ENCODE measurements around the gene RPA4. TPM values are rescaled to one million over a fixed set of nuclear protein-coding genes. Genes with fewer than 3 reads are reported as not detected.

The RPA4 gene
- total RNA-seq, 2 experiments from 2014 or later: 1.8 to 1.9 TPM

DNA sequence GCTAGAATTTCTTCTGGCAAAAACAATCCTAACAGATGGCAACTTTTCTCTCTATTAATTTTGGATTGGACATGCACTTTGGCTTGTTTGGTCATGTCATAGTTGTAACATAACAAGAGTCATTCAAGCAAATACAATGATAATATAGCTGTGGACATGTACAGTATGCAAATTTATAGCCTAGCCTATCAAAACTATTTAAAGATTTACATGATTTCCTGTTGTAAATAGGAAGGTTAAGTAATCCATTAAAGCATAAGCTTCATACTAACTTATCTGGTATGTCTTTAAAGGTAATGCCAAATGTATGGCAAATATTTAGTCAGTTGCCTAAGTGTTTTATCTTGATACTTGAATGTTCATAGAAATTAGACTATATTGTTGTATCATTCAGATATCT is 45.3 kb downstream of the RPA4 start:
- Histone ChIP-seq H3K36me3 (ENCODE audit: insufficient read depth, low read length) (peaks cover 4% of the 10 kb centered on the region; the same call in 1 of the 2 replicates), H3K27ac (ENCODE audit: low read depth, low read length, poor library complexity, severe bottlenecking) (no peak overlapping the region), H2AFZ (ENCODE audit: low read length) (no peak overlapping the region), H3K4me1 (ENCODE audit: insufficient read depth, low read length, poor library complexity, severe bottlenecking) (no peaks in the 10 kb centered on the region), H4K20me1 (ENCODE audit: insufficient read depth, low read length) (no peaks in the 10 kb centered on the region), H3K9me3 (ENCODE audit: low read length) (no peaks in the 10 kb centered on the region), H3K9me2 (ENCODE audit: insufficient read depth, low read length) (no peaks in the 10 kb centered on the region), H3K79me2 (ENCODE audit: insufficient read depth, low read depth, low read length) (no peaks in the 10 kb centered on the region), H3K4me2 (ENCODE audit: low read length) (no peak overlapping the region), H3K4me3 (ENCODE audit: low read depth, low read length, poor library complexity, severe bottlenecking) (no peak overlapping the region)
- BruUV-seq (replicated peaks): no TSS peak
- no peak for DNase-seq (ENCODE audit: low spot score)
- CTCF ChIA-PET (ENCODE audit: unreplicated experiment): no interaction called here
- TF ChIP-seq EZH2phosphoT487 (IDR thresholded peaks at IDR 0.05; ENCODE audit: borderline replicate concordance, low read depth, low read length): no peak
- TF ChIP-seq CTCF (conservative IDR thresholded peaks at IDR 0.05; ENCODE audit: low read length): no peak
- POLR2A ChIA-PET: no interaction called here
- intact Hi-C loops (cut with micrococcal nuclease; ENCODE audit: unreplicated experiment): no loop called here

Other genes starting within 250 kb of the RPA4 start
- 19.1 and 21.5 TPM in 2 replicates for gene DIAPH2, start 199.1 kb upstream of the RPA4 start, total RNA-seq (2014; rRNA removed; shearing (Covaris generic))
- gene DIAPH2, start 199.1 kb upstream of the RPA4 start, total RNA-seq (2022): 21.3 and 22.5 TPM in 2 replicates

All from OCI-LY7 (cell line).